ENCODE results near the gene ZNF248. TPM values are rescaled to one million over a fixed set of nuclear protein-coding genes. Genes with fewer than 3 reads are reported as not detected.
"Not testable (repeated sequence)": the region's sequence is repeated elsewhere in the genome, so short reads cannot be mapped to it uniquely, and the experiment has no call there.

ZNF248 gene
- 9.0 and 9.9 TPM in 2 replicates for total RNA-seq

DNA sequence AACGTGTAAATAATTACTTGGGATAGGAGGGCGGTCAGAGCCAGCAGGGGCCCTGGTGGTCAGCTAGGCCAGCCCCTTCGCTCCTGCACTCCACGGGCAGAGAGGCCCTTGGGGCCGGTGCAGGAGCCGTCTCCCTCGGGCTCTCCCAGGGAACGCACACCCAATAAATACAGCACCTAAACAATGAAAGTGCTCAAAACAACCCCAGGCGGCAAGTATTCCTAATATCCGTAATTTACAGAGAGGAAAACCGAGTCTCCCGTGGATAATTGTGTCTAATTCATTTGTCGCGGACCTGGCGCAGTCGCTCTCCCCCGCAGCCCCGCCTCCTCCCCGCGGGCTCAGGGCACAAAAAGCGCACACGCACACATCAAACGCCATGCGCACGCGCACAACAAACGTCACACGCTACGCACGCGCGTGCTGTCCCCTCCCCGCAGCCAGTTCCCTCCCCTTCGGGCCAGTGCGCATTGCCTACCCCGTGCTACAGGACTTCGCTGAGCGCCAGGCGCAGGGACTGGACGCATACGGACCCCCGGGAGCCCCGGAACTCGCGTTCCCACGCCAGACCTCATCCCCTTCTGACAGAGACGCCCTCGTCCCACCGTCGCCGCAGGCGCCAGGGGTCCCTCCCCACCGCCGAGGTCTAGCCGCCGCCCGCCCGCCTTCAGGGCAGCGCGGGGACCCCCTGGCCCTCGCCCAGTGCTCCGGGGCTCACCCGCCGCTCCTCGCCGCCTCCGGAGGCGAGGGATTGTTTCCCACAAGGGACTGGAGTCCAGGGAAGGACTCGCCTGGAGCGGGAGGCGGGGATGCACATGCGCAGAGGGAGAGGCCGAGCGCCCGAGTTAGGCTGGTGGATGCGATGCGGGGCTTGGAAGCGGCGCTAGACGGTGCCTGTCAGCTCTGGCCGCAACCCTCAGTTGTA, at the start of gene ZNF248:
Gene ZNF248 (minus strand): TSS at position 324 of the 925 bp plus-strand sequence. CDS start 1,300 bp downstream, outside the sequence.
- intact Hi-C loops (cut with micrococcal nuclease): loop anchor here (1.0 kb wide), 4 partner anchors 119 to 545 kb away; partner anchors contain the start of genes ZNF25, ZNF33A and ZNF37A

DNA sequence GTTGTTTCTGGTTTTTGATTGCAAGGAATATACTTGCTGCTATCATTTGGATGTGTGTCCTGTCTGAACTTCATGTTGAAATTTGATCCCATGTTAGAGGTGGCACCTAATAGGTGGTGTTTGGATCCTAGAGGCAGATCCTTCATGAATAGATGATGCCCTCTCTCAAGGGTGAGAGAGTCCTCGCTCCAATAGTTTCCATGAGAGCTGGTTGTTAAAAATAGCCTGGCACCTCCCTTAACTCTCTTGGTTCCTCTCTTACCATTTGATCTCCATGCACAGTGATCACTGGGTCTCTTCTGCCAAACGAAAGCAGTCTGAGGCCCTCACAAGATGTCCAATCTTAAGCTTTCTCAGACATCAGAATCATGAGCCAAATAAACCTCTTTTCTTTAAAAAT, 49.0 kb upstream of the ZNF248 start:
- intact Hi-C loops (cut with micrococcal nuclease): no loop called here

DNA sequence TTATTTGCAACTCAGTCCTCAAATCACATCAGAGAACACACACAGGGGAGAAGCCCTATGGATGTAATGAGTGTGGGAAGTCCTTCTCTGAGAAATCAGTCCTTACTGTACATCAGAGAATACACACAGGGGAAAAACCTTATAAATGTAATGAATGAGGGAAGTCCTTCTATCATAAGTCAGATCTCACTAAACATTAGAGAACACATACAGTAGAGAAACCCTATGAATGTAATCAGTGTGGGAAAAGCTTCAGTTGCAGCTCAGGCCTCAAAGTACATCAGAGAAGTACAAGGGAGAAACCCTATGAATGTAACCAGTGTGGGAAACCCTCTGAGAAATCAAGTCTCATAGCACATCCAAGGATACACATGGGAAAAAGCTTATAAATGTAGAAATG, 39.0 kb upstream of the ZNF248 start:
- intact Hi-C loops (cut with micrococcal nuclease): no loop called here

DNA sequence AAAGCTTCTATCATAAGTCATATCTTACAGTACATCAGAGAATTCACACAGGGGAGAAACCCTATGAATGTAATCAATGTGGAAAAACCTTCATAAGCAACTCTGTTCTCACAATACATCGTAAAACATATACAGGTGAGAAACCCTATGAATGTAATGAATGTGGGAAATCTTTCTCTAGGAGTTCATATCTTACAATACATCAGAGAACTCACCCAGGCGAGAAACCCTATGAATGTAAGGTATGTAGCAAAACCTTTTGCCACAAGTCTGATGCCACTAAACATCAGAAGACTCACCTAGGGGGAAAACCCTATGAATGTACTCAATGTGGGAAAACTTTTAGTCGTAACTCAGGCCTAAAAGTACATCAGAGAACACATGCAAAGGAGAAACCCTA, 38.3 kb upstream of the ZNF248 start:
- intact Hi-C loops (cut with micrococcal nuclease): no loop called here

DNA sequence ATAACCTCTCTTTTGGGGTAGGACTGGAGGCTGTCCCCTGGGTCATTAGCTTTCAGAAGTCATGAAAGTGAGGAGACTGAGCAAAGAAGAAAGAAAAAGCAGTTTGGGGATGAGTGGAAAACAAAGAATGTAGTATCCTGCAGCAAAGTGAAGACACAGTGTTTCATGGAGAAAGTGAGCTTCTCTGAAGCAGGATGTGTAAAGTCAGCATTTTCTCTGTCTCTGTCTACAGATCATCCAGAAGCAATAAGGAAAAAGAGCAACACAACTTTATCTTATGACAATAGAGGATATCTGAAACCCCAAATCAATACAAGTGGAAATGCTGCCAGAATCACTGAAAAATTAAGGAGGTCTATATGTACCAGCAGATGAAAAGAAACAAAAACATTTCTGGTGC, 28.4 kb upstream of the ZNF248 start:
- intact Hi-C loops (cut with micrococcal nuclease): no loop called here

DNA sequence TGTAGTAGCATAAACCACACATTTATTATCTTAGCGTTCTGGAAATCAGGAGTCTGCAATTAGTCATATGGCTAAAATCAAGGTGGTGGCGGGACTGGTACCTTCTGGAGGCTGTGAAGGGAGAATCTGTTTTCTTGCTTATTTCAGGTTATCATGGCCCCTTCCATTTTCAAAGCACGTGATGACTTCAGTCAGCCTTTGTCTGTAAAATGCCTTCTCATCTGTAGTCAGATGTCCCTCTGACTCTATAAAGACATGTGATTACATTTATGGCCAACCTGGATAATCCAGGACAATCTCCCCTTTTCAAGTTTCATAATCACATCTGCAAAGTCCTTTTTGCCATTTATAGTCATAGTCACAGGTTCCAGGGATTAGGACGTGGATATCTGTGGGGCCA, 15.5 kb upstream of the ZNF248 start:
- intact Hi-C loops (cut with micrococcal nuclease): no loop called here

DNA sequence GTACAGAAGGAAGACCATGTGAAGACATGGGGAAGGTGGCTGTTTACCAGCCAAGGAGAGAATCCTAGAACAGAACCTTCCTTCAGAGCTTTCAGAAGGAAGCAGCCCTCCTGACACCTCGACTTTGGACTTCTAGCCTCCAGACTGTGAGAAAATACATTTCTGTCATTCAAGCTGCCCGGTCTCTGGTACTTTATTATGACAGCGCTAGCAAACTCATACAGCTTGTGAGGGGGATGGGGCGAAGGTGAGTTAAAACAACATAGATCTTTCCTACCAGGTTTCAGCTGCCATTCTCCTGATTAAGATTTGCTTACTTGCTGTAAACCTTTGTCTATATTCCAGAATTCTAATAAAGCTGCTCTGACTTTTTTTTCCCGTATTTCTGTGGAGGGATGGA, 14.9 kb upstream of the ZNF248 start:
- intact Hi-C loops (cut with micrococcal nuclease): no loop called here

DNA sequence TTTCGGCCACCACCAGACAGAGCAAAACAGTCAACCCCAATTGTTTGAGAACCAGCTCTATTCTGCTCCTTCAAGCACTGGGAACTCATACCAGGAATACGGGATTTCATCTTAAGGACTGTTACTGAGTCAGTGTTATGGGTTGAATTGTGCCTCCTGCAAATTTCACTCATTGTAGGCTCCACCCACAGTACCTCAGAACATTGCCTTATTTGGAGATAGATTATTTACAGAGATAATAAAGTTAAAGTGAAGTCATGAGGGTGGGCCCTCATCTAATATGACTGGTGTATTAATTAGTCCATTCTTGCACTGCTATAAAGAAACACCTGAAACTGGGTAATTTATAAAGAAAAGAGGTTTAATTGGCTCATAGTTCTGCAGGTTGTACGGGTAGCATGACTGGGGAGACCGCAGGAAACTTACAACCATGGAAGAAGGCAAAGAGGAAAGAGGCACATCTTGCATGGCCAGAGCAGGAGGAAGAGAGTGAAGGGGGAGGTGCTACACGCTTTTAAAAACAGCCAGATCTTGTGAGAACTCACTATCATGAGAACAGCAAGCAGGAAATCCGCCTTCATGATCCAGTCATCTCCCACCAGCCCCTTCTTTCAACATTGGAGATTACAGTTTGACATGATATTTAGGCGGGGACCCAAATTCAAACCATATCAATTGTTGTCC, 14.3 kb upstream of the ZNF248 start:
- intact Hi-C loops (cut with micrococcal nuclease): no loop called here

DNA sequence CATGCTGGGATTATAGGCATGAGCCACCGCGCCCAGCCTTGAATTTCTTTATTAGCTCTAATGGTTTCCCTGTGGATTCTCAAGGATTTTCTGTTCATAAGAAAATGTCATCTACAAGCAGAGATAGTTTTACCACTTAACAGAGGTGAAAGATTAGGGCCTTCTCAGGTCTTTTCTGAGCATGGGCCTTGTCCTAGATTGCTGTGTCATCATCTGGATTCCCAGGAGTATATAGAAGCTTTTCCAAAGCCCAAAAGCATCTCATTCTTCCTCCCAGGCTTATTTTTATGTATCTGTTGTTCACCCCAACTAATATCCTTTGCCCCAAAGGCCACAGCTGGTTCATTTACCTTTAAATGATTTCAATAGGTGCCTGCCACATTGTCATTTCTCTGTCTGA, 13.7 kb upstream of the ZNF248 start:
- intact Hi-C loops (cut with micrococcal nuclease): no loop called here

DNA sequence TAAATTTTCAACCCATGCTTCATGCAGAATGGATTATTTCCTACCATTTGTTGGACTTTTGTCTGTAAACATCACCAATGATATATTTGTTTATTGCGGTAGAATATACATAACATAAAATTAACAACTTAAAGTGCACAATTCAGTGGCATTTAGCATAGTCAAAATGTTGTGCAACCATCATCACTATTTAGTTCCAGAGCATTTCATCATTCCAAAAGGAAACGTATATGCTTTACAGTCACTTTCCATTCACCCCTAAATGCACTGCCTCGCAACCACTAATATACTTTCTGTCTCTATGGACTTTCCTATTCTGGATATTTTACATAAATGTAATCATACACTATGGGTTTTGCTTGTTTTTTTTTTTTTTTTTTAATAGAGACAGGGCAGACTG, 11.4 kb upstream of the ZNF248 start:
- intact Hi-C loops (cut with micrococcal nuclease): no loop called here

DNA sequence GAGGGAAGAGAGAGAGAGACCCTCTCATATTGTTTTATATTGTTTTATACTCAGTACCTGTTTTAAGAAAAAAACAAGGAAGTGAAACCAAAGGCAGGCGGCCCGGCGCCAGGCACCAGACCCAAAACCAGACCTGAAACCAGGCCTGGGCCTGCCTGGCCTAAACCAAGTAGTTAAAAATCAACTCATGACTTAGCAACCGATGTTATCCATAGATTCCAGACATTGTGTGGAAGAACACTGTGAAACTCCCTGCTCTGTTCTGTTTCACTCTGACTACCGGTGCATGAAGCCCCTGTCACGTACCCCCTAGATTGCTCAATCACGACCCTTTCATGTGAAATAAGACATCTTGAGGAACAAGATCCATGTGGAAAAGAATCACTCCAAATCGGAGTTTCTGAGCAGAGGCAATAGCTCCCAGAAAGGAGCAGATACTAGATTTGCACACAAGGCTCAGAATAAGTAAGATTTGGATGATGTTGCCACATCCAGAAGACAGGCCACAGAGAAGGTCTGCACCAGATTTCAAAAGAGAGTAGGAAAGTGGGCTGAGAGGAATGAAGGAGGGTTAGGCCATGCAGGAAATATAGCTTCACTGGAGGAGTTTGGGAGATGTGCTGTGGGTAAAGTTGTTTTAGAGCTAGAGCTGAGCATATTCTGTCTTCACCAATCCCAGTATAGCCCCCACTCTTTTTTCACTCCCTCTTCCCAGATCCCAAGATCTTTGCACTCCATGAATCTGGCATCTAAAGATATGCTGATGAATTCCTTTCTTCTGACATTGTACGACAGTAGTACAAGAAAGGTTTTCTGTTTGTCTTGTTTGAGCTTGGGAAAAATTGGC, 8.8 kb upstream of the ZNF248 start:
- intact Hi-C loops (cut with micrococcal nuclease): no loop called here

DNA sequence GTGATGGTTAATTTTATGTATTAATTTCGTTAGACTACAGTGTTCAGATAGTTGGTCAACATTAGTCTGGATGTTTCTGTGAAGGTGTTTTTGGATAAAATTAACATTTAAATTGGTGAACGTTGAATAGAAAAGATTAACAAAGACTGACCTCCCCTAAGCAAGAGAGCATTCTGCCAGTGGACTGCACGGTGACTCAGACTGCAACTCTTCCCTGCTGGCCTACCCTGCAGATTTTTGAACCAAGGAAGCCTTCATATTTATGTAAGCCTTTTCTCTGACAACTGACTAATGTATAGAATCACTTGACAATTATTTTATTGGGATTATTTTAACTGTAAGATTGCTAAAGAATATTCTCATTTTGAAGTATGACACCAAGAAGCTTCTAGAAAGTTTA, 7.9 kb upstream of the ZNF248 start:
- intact Hi-C loops (cut with micrococcal nuclease): no loop called here

DNA sequence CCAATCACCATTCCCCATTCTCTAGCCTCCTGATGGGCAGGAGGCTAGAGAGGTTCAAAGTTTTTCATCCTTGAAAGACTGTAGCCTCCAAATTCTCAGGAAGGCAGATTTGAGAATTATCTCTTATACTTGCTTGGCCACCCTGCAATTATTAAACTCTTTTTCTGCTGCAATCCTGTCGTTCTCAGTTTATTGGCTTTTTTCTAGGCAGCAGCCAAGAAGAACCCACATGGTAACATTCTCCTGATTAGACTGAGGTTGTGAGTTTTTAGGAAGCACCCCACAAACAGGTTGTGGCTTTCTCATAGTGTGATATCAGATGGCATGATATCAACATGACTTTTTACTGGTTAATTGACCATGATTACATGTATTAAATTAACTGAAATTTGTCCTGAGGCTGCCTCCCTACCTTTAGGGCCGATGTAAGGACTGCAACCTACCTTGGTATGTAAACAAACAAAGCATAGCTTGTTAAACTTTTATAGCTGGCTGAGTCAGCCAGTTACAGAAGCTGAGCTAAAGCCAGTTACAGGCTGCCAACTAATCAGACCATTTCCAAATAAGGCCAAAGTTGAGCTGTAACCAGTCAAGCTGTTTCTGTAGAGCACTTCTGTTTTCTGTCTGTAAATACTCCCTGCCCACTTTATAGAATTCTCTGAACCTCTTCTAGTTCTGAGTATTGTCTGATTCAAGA, 3.2 kb upstream of the ZNF248 start:
- intact Hi-C loops (cut with micrococcal nuclease): no loop called here

DNA sequence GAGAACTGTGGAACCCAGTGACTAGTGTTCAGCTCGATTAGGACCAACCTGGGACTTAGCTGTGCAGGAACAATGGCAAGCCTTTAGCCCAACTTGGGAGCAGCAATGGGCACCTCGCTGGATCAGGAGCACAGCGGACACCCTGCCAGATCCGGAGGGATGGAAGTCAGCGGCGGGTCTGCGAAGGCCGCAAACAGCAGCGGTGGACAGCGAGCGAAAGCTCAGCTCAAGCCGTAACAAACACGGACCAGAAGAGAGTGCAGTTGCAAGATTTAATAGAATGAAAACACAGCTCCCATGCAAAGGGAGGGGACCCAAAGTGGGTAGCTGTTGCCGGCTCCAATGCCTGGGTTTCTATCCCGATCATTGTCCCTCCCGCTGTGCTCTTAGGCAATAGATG, 1.9 kb upstream of the ZNF248 start:
- intact Hi-C loops (cut with micrococcal nuclease): not testable (repeated sequence)

DNA sequence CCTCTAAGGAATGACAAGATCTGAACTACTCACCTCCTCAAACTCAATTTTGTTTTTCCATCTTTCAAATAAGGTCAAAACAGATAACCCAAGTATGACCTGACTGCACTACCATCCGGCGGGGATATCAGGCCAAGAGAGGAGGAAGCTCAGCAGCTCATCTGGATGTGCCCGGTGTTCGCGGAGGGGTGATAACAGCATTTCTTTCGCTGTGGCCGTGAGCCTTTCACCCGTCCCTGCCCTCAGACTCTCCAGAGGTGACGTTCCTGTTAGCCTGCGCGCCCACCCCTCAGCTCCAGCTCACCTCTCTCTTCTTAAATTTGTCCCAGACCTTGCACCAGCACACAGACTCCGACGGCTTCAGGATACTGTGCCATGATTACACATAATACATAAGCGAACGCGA, 526 bp downstream of the ZNF248 start:
- intact Hi-C loops (cut with micrococcal nuclease): loop anchor here (1.0 kb wide), 4 partner anchors 119 to 545 kb away; partner anchors contain the start of genes ZNF25, ZNF33A and ZNF37A

DNA sequence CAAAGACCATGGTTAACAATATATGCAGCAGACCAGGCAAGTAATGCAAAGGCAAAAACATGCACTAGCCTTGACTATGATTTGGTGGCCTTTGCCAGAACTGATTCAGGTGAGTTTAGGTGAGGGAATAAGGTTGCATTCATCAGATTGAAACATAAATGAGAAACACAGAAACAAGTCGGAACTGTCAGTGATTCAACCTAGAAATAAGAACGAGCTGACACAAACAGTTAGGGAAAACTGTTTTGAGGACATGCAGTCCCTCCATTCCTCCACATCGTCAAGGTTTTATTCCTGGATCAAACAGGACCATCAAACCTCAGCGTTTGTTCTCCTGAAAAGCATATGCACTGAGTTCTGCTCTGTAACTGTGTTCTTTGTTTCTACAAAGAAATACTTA, 1.8 kb downstream of the ZNF248 start:
- intact Hi-C loops (cut with micrococcal nuclease): no loop called here

DNA sequence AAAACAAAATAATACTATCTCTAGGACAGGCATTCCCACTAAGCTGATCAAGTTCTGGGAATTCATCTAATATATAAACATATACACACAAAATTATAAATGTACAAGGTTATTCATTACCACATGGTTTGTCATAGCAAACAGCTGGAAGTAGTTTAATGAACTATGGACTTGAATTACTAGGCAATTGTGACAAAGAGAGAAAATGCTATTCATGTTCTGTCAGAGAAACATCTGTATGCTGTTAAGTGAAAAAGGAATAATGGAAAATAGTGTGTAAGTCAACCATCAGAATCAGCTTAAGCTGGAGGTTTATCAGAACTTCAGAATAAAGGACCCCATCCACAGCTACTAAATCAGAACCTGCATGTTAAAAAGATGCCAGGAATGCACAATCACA, 2.8 kb downstream of the ZNF248 start:
- intact Hi-C loops (cut with micrococcal nuclease): no loop called here

DNA sequence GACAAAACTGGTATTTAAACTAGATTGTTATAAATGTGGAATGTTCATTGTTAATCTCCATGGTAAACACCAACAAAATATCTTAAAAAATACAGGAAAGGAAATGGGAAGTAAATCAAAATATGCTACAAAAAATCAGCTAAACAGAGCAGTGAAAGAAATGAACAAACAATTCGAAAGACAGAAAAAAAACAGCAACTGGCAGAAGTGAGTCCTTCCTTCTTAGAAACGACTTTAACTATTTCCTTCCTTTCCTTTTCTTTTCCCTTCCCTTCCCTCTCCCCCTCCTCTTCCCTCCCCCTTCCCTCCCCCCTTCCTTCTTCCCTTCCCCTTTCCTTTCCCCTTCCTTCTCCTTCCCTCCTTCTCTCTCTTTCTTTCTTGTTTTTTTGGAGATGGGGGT, 12.8 kb downstream of the ZNF248 start:
- intact Hi-C loops (cut with micrococcal nuclease): no loop called here

DNA sequence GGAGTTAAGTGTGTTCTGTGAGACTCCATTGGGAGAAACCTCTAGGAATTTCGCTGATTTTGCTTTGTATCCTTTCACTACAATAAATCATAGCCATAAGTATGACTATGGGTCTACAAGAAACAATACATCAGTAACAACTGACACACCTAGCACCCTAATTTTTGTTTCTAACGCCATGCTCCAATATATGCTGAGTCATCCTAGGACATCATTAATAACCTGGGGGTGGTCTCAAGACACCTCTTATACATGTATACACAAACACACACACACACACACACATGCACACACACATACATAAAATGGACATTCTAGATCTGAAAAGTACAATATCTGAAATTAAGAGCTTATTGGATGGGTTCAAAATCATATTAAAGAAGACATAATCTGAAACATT, 18.2 kb downstream of the ZNF248 start:
- intact Hi-C loops (cut with micrococcal nuclease): no loop called here

DNA sequence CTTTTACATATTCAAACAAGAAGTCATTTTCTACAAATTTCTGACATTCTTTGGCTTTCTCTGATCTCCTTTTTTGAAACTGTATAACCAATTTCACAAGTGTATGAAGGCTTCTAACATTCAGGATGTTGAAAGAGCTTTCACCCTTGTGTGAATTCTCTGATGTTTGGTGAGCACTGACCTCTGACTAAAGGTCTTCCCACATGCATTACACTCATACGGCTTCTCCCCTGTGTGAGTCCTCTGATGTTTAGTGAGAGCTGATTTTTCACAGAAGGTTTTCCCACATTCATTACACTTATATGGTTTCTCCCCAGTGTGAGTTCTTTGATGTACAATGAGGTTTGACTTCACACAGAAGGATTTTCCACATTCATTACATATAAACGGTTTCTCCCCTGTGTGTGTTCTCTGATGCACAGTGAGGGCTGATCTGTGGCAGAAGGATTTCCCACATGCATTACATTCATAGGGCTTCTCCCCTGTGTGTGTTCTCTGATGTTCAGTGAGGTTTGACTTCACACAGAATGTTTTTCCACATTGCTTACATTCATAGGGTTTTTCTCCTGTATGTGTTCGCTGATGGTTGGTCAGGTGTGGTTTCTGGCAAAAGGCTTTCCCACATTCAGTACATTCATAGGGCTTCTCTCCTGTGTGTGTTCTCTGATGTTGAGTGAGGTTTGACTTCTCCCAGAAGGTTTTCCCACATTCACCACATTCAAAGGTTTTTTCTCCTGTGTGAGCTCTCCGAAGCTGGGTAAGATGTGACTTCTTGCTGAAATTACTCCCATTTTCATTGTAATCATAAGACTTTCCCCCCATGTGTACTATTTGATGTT, 25.7 kb downstream of the ZNF248 start:
- intact Hi-C loops (cut with micrococcal nuclease): no loop called here
